ENCODE data around the gene ARFIP1. TPM values are rescaled to one million over a fixed set of nuclear protein-coding genes. Genes with fewer than 3 reads are reported as not detected.
A peak's percentile ranks its signal among the peaks of the same experiment; 100 is the strongest.

ARFIP1 gene
- total and polyA plus RNA-seq, 2 of the 8 experiments (the other 6 are each of a cell fraction or from before 2014, with no cell fraction given): 13.5 to 38.0 TPM

GRCh38 chr4:152936446-152937335 lies 156.9 kb downstream of the ARFIP1 start:
- Histone ChIP-seq H2BK120ac (replicated peaks; ENCODE audit: low read depth, low read length) (peak overlapping the region; percentile 55), H2BK5ac (ENCODE audit: low read depth, low read length) (peak overlapping the region; percentile 72; the same call in 1 of the 2 replicates), H3K79me2 (ENCODE audit: control insufficient read depth in 1 of 2, insufficient read depth in 2 of 2, low read length in 2 of 2) (peaks cover 14 to 42% of the 10 kb centered on the region in 2 experiments), H4K5ac (ENCODE audit: insufficient read length, low read depth, low read length) (peak overlapping the region; percentile 15), H3K56ac (replicated peaks; ENCODE audit: insufficient read length, low read depth, low read length) (peak overlapping the region; percentile 80), H4K8ac (ENCODE audit: extremely low read depth, insufficient read depth, low read length) (peak overlapping the region; percentile 98), H3K9ac (replicated peaks in 1 of 4; ENCODE audit: extremely low read depth in 1 of 4, low read depth in 3 of 4, low read length in 3 of 4) (peak overlapping the region; percentile 62 to 89 (median 86)), H3K4me2 (ENCODE audit: insufficient read depth in 1 of 2, low read depth in 2 of 2, low read length in 2 of 2) (peak overlapping the region; percentile 65 to 97), H3K4me3 (ENCODE audit: extremely low read depth in 1 of 4, insufficient read depth in 2 of 4, low read depth in 3 of 4, low read length in 4 of 4) (peak overlapping the region; percentile 79 to 97 (median 82)), H2BK20ac (ENCODE audit: low read length) (no peak overlapping the region), H3K23me2 (ENCODE audit: low read depth, low read length) (peaks cover 2% of the 10 kb centered on the region; the same call in 1 of the 2 replicates), H3K27me3 (replicated peaks in 1 of 4; ENCODE audit: control insufficient read depth in 3 of 4, extremely low read depth in 1 of 4, insufficient read depth in 3 of 4, low read length in 3 of 4) (peaks cover 0 to 13% (median 5%) of the 10 kb centered on the region in 4 experiments; a peak in 3 of 7 replicates), H3K18ac (ENCODE audit: extremely low read depth, low read length) (peak overlapping the region; percentile 89), H2AFZ (ENCODE audit: low read length) (no peak overlapping the region), H3K23ac (ENCODE audit: insufficient read length) (no peak overlapping the region), H3K36me3 (ENCODE audit: control insufficient read depth in 2 of 4, insufficient read depth in 4 of 4, low read length in 3 of 4) (no peaks in the 10 kb centered on the region), H4K91ac (replicated peaks; ENCODE audit: insufficient read length, low read length) (peak overlapping the region; percentile 17), H3K9me3 (ENCODE audit: insufficient read depth in 2 of 2, low read depth in 1 of 2, low read length in 1 of 2) (no peaks in the 10 kb centered on the region), H4K20me1 (replicated peaks in 1 of 2; ENCODE audit: control insufficient read depth in 1 of 2, insufficient read depth in 2 of 2, low read length in 2 of 2) (peaks cover 13 to 16% of the 10 kb centered on the region in 2 experiments), H2BK15ac (ENCODE audit: low read length) (no peak overlapping the region), H2BK12ac (ENCODE audit: low read depth, low read length) (no peak overlapping the region), H3K79me1 (ENCODE audit: low read depth, low read length) (no peaks in the 10 kb centered on the region), H2AK5ac (ENCODE audit: low read depth, low read length) (no peak overlapping the region), H3K27ac (ENCODE audit: low read depth, low read length) (peak overlapping the region; percentile 68; the same call in 1 of the 2 replicates), H3K14ac (ENCODE audit: insufficient read length) (no peak overlapping the region), H3K4ac (replicated peaks; ENCODE audit: insufficient read length, low read depth, low read length) (no peak overlapping the region), H3K4me1 (replicated peaks in 1 of 4; ENCODE audit: control insufficient read depth in 3 of 4, insufficient read depth in 4 of 4, low read length in 3 of 4) (peaks cover 0 to 8% (median 5%) of the 10 kb centered on the region in 4 experiments; a peak in 4 of 7 replicates)
- 2% methylated on average over 59 of the region's 93 CpGs; no CpG with 5 or more reads in 1 of the 2 experiments for WGBS, 2 experiments (ENCODE audit: extremely low coverage in 1 of 2, insufficient coverage in 1 of 2, insufficient read length in 1 of 2, insufficient replicate concordance in 2 of 2, low coverage in 1 of 2, low lambda C conversion rate in 2 of 2, missing lambda C conversion rate in 1 of 2)
- ChIA-PET CTCF (ENCODE audit: partially characterized antibody) (interaction anchor here (0.7 to 6.6 kb wide), 22 partner anchors 8 to 547 kb away, joined by 3 to 35 read pairs (median 5); no protein-coding TSS in a partner anchor), POLR2A (ENCODE audit: partially characterized antibody) (interaction anchor here (0.6 to 6.6 kb wide), 12 partner anchors 13 to 529 kb away, joined by 3 to 61 read pairs (median 4); partner anchors contain the start of gene TMEM131L)
- FAIRE-seq (no peak), DNase-seq (ENCODE audit: low read depth in 1 of 2, low spot score in 2 of 2) (peak in 1 of 2 experiments; percentile 78)
- TF ChIP-seq E2F6 (IDR thresholded peaks at IDR 0.05): peak; percentile 32
- TF ChIP-seq SIN3A (conservative IDR thresholded peaks at IDR 0.05 in 1 of 2, IDR thresholded peaks at IDR 0.05 in 1 of 2; ENCODE audit: low read depth in 1 of 2, low read length in 2 of 2): peak; percentile 38 to 68; a peak in 2 of 4 replicates
- peak; percentile 63 for TF ChIP-seq ASH2L (IDR thresholded peaks at IDR 0.05; ENCODE audit: low read length)
- no peak for TF ChIP-seq POLR2AphosphoS5 (IDR thresholded peaks at IDR 0.05; ENCODE audit: low read depth, low read length)
- TF ChIP-seq KDM4A (IDR thresholded peaks at IDR 0.05; ENCODE audit: low read depth, low read length, severe bottlenecking): peak; percentile 17
- 0 out of 2 replicates have a peak, but pooled peaks have one; percentile 6 for TF ChIP-seq CREB1 (IDR thresholded peaks at IDR 0.05)
- no peak for TF ChIP-seq BCL11A (IDR thresholded peaks at IDR 0.05; ENCODE audit: low read depth in 2 of 2, low read length in 2 of 2)
- peak; percentile 42; the same call in 1 of the 2 replicates for TF ChIP-seq SUZ12 (IDR thresholded peaks at IDR 0.05; ENCODE audit: low read length)
- TF ChIP-seq HDAC2 (IDR thresholded peaks at IDR 0.05; ENCODE audit: borderline replicate concordance in 1 of 2, low read depth in 2 of 2, low read length in 2 of 2): 0 out of 4 replicates have a peak, but pooled peaks of 1 of the 2 experiments have one; percentile 32
